ENCODE data around the gene IGFBPL1. TPM values are rescaled to one million over a fixed set of nuclear protein-coding genes. Genes with fewer than 3 reads are reported as not detected.

IGFBPL1 gene
- total and polyA plus RNA-seq, 2 donors (not counting 1 experiment from before 2014, with no cell fraction given) = not detected

DNA sequence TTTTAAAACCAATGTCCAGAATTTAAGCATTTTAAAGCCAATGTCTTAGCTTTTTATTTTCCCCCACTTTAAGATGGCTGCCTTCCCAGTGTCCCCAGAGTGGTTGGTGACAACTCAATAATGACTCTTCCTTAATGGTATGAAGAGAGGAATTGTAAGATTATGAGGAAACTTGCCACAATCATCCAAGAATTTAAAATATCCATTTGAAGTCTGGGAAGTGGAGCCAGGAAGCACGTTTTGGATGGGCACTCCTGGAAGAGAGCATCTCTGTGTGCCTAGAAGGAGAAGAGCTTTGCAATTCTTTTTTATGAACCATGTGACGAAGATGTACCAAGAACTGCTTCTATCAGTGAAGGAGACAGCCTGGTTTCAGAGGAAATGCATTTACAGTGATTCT lies 11.3 kb upstream of the IGFBPL1 start:
- ChIA-PET POLR2A (no interaction called here), CTCF (interaction anchor here (0.8 to 0.9 kb wide), 2 partner anchors 10 to 527 kb away, joined by 3 read pairs; no protein-coding TSS in a partner anchor)
- peaks cover 0 to 6% of the 10 kb centered on the region in 2 donors for H3K4me1 ChIP-seq (ENCODE audit: control insufficient read depth in 2 of 2, insufficient read depth in 2 of 2, low read length in 2 of 2)

DNA sequence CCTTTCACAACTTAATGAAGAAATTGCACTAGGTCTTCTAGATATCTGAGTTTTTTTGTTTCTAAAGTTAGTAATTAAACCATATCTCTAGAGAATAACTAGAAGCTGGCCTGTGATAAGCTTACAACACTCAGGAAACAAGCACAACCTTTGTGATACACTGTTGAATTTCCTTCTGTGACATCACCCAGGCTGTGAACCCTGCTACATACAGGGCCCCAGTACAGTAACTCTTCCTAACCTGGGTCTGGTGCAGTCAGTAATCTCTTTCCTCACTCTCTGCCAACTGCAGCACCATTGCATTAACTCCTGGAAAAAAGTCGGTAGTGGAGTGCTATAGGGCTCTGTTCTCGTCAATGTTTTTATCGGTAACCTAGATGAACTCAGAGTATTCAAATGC lies 10.6 kb upstream of the IGFBPL1 start:
- Histone ChIP-seq H3K27me3 (replicated peaks in 1 of 4; ENCODE audit: control extremely low read depth in 1 of 4, control insufficient read depth in 3 of 4, insufficient read depth in 4 of 4, low read length in 3 of 4) (peaks cover 0 to 21% (median 0%) of the 10 kb centered on the region in 4 experiments), H3K36me3 (replicated peaks in 1 of 2; ENCODE audit: control extremely low read depth in 1 of 2, control insufficient read depth in 1 of 2, extremely low read depth in 1 of 2, insufficient read depth in 2 of 2, low read length in 1 of 2) (no peaks in the 10 kb centered on the region), H3K4me3 (ENCODE audit: control extremely low read depth in 1 of 5, extremely low read depth in 1 of 5, insufficient read depth in 1 of 5, low read depth in 2 of 5, low read length in 4 of 5) (no peak overlapping the region), H3K27ac (ENCODE audit: low read length in 2 of 2) (no peak overlapping the region), H3K4me2 (replicated peaks; ENCODE audit: low read depth, low read length, poor library complexity, severe bottlenecking) (no peak overlapping the region), H4K20me1 (ENCODE audit: control insufficient read depth, insufficient read depth, low read length, poor library complexity, severe bottlenecking) (no peaks in the 10 kb centered on the region), H3K9ac (ENCODE audit: low read length) (no peak overlapping the region), H2AFZ (ENCODE audit: insufficient read depth, low read depth, low read length, poor library complexity, severe bottlenecking) (no peak overlapping the region), H3K79me2 (ENCODE audit: control insufficient read depth, insufficient read depth, low read length) (no peaks in the 10 kb centered on the region), H3K9me3 (ENCODE audit: control extremely low read depth in 1 of 3, control insufficient read depth in 2 of 3, insufficient read depth in 1 of 3, low read length in 2 of 3) (no peaks in the 10 kb centered on the region), H3K4me1 (ENCODE audit: control insufficient read depth in 2 of 2, insufficient read depth in 2 of 2, low read length in 2 of 2) (peaks cover 0 to 6% of the 10 kb centered on the region in 2 donors)
- ChIA-PET POLR2A (no interaction called here), CTCF (interaction anchor here (0.8 to 1.0 kb wide), 3 partner anchors 10 to 953 kb away, joined by 3 to 4 read pairs (median 3); no protein-coding TSS in a partner anchor)
- Mint-ChIP-seq H3K9me3 (ENCODE audit: insufficient read depth) (no peaks in the 10 kb centered on the region), H3K27me3 (peaks cover 36% of the 10 kb centered on the region), H3K4me3 (no peak overlapping the region), H3K27ac (no peak overlapping the region), H3K4me1 (no peaks in the 10 kb centered on the region)
- ATAC-seq (ENCODE audit: low read depth) (no peak), DNase-seq (no peak)
- WGBS (ENCODE audit: insufficient coverage) = no CpG with 5 or more reads among the region's 3 CpGs
- TF ChIP-seq, protein P1, sequence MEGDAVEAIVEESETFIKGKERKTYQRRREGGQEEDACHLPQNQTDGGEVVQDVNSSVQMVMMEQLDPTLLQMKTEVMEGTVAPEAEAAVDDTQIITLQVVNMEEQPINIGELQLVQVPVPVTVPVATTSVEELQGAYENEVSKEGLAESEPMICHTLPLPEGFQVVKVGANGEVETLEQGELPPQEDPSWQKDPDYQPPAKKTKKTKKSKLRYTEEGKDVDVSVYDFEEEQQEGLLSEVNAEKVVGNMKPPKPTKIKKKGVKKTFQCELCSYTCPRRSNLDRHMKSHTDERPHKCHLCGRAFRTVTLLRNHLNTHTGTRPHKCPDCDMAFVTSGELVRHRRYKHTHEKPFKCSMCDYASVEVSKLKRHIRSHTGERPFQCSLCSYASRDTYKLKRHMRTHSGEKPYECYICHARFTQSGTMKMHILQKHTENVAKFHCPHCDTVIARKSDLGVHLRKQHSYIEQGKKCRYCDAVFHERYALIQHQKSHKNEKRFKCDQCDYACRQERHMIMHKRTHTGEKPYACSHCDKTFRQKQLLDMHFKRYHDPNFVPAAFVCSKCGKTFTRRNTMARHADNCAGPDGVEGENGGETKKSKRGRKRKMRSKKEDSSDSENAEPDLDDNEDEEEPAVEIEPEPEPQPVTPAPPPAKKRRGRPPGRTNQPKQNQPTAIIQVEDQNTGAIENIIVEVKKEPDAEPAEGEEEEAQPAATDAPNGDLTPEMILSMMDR (IDR thresholded peaks at IDR 0.05) = no peak
- TF ChIP-seq EZH2 (IDR thresholded peaks at IDR 0.05; ENCODE audit: borderline replicate concordance, insufficient read depth, low read depth, low read length, poor library complexity, severe bottlenecking) = no peak
- intact Hi-C loops (cut with micrococcal nuclease) = no loop called here

More for the DNA sequence above, 11.3 kb upstream of the IGFBPL1 start:
- Mint-ChIP-seq H3K4me1 (no peaks in the 10 kb centered on the region), H3K27ac (no peak overlapping the region), H3K27me3 (peaks cover 36% of the 10 kb centered on the region), H3K4me3 (no peak overlapping the region), H3K9me3 (ENCODE audit: insufficient read depth) (no peaks in the 10 kb centered on the region)
- Histone ChIP-seq H3K27me3 (replicated peaks in 1 of 4; ENCODE audit: control extremely low read depth in 1 of 4, control insufficient read depth in 3 of 4, insufficient read depth in 4 of 4, low read length in 3 of 4) (peaks cover 0 to 21% (median 0%) of the 10 kb centered on the region in 4 experiments), H4K20me1 (ENCODE audit: control insufficient read depth, insufficient read depth, low read length, poor library complexity, severe bottlenecking) (no peaks in the 10 kb centered on the region), H3K4me3 (ENCODE audit: control extremely low read depth in 1 of 5, extremely low read depth in 1 of 5, insufficient read depth in 1 of 5, low read depth in 2 of 5, low read length in 4 of 5) (no peak overlapping the region), H3K36me3 (replicated peaks in 1 of 2; ENCODE audit: control extremely low read depth in 1 of 2, control insufficient read depth in 1 of 2, extremely low read depth in 1 of 2, insufficient read depth in 2 of 2, low read length in 1 of 2) (no peaks in the 10 kb centered on the region), H3K9ac (ENCODE audit: low read length) (no peak overlapping the region), H3K79me2 (ENCODE audit: control insufficient read depth, insufficient read depth, low read length) (no peaks in the 10 kb centered on the region), H3K4me2 (replicated peaks; ENCODE audit: low read depth, low read length, poor library complexity, severe bottlenecking) (no peak overlapping the region), H2AFZ (ENCODE audit: insufficient read depth, low read depth, low read length, poor library complexity, severe bottlenecking) (no peak overlapping the region), H3K27ac (ENCODE audit: low read length in 2 of 2) (no peak overlapping the region), H3K9me3 (ENCODE audit: control extremely low read depth in 1 of 3, control insufficient read depth in 2 of 3, insufficient read depth in 1 of 3, low read length in 2 of 3) (no peaks in the 10 kb centered on the region)
- ATAC-seq (ENCODE audit: low read depth) = no peak
- no peak for DNase-seq
- 80% methylated on average over 1 of the region's 2 CpGs for WGBS (ENCODE audit: insufficient coverage)
- TF ChIP-seq EZH2 (IDR thresholded peaks at IDR 0.05; ENCODE audit: borderline replicate concordance, insufficient read depth, low read depth, low read length, poor library complexity, severe bottlenecking) = no peak
- intact Hi-C loops (cut with micrococcal nuclease) = no loop called here

All from B cell (primary cell).